ENCODE measurements around the gene NFASC.

Gene NFASC

GRCh38 chr1:205013683-205014367 lies 143.2 kb downstream of the NFASC start:
- no peaks in the 10 kb centered on the region for H3K9me3 ChIP-seq
- H3K27ac ChIP-seq: peak overlapping the region; percentile 77
- no peaks in the 10 kb centered on the region for H3K36me3 ChIP-seq
- peak overlapping the region in 1 of 2 experiments; percentile 1 for H3K4me3 ChIP-seq (ENCODE audit: low read depth in 1 of 2, low read length in 1 of 2)
- no peak for TF ChIP-seq CTCF (IDR thresholded peaks at IDR 0.05)
- peaks cover 16 to 22% of the 10 kb centered on the region in 2 experiments for H3K4me1 ChIP-seq (ENCODE audit: control insufficient read depth in 1 of 2, insufficient read depth in 1 of 2, low read depth in 1 of 2, low read length in 1 of 2)
- no peaks in the 10 kb centered on the region for H3K27me3 ChIP-seq

- Histone ChIP-seq H3K36me3 (no peaks in the 10 kb centered on the region), H3K9me3 (no peaks in the 10 kb centered on the region), H3K4me3 (ENCODE audit: low read depth in 1 of 2, low read length in 1 of 2) (peak overlapping the region in 1 of 2 experiments; percentile 1), H3K27ac (peak overlapping the region; percentile 77), H3K4me1 (ENCODE audit: control insufficient read depth in 1 of 2, insufficient read depth in 1 of 2, low read depth in 1 of 2, low read length in 1 of 2) (peaks cover 16 to 22% of the 10 kb centered on the region in 2 experiments), H3K27me3 (no peaks in the 10 kb centered on the region)
- no peak for TF ChIP-seq CTCF (IDR thresholded peaks at IDR 0.05)
These were observed 144.1 kb downstream of the NFASC start for GRCh38 chr1:205014783-205015182.

- H3K4me3 ChIP-seq (ENCODE audit: low read depth in 1 of 2, low read length in 1 of 2): peak overlapping the region in 1 of 2 experiments; percentile 1
- TF ChIP-seq CTCF (IDR thresholded peaks at IDR 0.05): no peak
- no peaks in the 10 kb centered on the region for H3K36me3 ChIP-seq
- peaks cover 16 to 22% of the 10 kb centered on the region in 2 experiments for H3K4me1 ChIP-seq (ENCODE audit: control insufficient read depth in 1 of 2, insufficient read depth in 1 of 2, low read depth in 1 of 2, low read length in 1 of 2)
- no peaks in the 10 kb centered on the region for H3K27me3 ChIP-seq
- H3K27ac ChIP-seq: peak overlapping the region; percentile 77
- H3K9me3 ChIP-seq: no peaks in the 10 kb centered on the region
These were observed 144.6 kb downstream of the NFASC start for GRCh38 chr1:205015241-205015640.

- Histone ChIP-seq H3K27me3 (no peaks in the 10 kb centered on the region), H3K36me3 (no peaks in the 10 kb centered on the region), H3K9me3 (no peaks in the 10 kb centered on the region), H3K4me1 (ENCODE audit: control insufficient read depth in 1 of 2, insufficient read depth in 1 of 2, low read depth in 1 of 2, low read length in 1 of 2) (peaks cover 16 to 22% of the 10 kb centered on the region in 2 experiments), H3K4me3 (ENCODE audit: low read depth in 1 of 2, low read length in 1 of 2) (no peak overlapping the region), H3K27ac (no peak overlapping the region)
- no peak for TF ChIP-seq CTCF (IDR thresholded peaks at IDR 0.05)
These were observed 145.4 kb downstream of the NFASC start for GRCh38 chr1:205016075-205016474.

GRCh38 chr1:205016584-205016983 lies 145.9 kb downstream of the NFASC start:
- no peaks in the 10 kb centered on the region for H3K27me3 ChIP-seq
- no peaks in the 10 kb centered on the region for H3K9me3 ChIP-seq
- no peaks in the 10 kb centered on the region for H3K36me3 ChIP-seq
- H3K4me1 ChIP-seq (ENCODE audit: control insufficient read depth in 1 of 2, insufficient read depth in 1 of 2, low read depth in 1 of 2, low read length in 1 of 2): peaks cover 16 to 22% of the 10 kb centered on the region in 2 experiments
- TF ChIP-seq CTCF (IDR thresholded peaks at IDR 0.05): no peak
- no peak overlapping the region for H3K27ac ChIP-seq
- no peak overlapping the region for H3K4me3 ChIP-seq (ENCODE audit: low read depth in 1 of 2, low read length in 1 of 2)

Measured in neutrophil (primary cell).